ENCODE results near the gene ACIN1.

DNA sequence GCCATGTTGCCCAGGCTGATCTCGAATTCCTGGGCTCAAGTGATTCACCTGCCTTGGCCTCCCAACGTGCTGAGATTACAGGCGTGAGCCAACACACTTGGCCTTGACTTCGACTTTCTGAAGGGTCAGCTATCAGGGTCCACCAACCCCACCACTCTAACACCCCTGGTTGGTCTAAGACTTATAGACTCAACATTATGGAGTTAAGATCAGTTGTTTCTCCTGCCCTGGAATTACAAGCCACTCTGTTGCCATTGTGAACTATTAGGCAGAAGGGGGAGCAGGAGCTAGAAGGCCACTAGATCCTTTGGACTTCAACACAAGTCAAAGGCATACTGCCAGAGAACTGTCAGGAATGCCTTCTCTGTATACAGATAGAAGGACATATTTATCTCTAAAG lies 54.8 kb downstream of the ACIN1 start:
- TF ChIP-seq, protein P1, sequence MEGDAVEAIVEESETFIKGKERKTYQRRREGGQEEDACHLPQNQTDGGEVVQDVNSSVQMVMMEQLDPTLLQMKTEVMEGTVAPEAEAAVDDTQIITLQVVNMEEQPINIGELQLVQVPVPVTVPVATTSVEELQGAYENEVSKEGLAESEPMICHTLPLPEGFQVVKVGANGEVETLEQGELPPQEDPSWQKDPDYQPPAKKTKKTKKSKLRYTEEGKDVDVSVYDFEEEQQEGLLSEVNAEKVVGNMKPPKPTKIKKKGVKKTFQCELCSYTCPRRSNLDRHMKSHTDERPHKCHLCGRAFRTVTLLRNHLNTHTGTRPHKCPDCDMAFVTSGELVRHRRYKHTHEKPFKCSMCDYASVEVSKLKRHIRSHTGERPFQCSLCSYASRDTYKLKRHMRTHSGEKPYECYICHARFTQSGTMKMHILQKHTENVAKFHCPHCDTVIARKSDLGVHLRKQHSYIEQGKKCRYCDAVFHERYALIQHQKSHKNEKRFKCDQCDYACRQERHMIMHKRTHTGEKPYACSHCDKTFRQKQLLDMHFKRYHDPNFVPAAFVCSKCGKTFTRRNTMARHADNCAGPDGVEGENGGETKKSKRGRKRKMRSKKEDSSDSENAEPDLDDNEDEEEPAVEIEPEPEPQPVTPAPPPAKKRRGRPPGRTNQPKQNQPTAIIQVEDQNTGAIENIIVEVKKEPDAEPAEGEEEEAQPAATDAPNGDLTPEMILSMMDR (conservative IDR thresholded peaks at IDR 0.05; ENCODE audit: low read depth in 2 of 2): no peak
- TF ChIP-seq EZH2phosphoT487 (IDR thresholded peaks at IDR 0.05; ENCODE audit: unreplicated experiment) (no peak), EZH2 (IDR thresholded peaks at IDR 0.05; ENCODE audit: low read depth, unreplicated experiment) (no peak), POLR2AphosphoS5 (IDR thresholded peaks at IDR 0.05; ENCODE audit: low read depth) (no peak), ZNF331 (CRISPR knock-in tag; IDR thresholded peaks at IDR 0.05; ENCODE audit: low read depth) (no peak), CREB1 (CRISPR knock-in tag; IDR thresholded peaks at IDR 0.05; ENCODE audit: low read depth) (no peak), JUNB (IDR thresholded peaks at IDR 0.05; ENCODE audit: unreplicated experiment) (no peak), NANOG (IDR thresholded peaks at IDR 0.05; ENCODE audit: borderline replicate concordance) (no peak)
- TF ChIP-seq, protein P2, sequence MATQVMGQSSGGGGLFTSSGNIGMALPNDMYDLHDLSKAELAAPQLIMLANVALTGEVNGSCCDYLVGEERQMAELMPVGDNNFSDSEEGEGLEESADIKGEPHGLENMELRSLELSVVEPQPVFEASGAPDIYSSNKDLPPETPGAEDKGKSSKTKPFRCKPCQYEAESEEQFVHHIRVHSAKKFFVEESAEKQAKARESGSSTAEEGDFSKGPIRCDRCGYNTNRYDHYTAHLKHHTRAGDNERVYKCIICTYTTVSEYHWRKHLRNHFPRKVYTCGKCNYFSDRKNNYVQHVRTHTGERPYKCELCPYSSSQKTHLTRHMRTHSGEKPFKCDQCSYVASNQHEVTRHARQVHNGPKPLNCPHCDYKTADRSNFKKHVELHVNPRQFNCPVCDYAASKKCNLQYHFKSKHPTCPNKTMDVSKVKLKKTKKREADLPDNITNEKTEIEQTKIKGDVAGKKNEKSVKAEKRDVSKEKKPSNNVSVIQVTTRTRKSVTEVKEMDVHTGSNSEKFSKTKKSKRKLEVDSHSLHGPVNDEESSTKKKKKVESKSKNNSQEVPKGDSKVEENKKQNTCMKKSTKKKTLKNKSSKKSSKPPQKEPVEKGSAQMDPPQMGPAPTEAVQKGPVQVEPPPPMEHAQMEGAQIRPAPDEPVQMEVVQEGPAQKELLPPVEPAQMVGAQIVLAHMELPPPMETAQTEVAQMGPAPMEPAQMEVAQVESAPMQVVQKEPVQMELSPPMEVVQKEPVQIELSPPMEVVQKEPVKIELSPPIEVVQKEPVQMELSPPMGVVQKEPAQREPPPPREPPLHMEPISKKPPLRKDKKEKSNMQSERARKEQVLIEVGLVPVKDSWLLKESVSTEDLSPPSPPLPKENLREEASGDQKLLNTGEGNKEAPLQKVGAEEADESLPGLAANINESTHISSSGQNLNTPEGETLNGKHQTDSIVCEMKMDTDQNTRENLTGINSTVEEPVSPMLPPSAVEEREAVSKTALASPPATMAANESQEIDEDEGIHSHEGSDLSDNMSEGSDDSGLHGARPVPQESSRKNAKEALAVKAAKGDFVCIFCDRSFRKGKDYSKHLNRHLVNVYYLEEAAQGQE (IDR thresholded peaks at IDR 0.05; ENCODE audit: unreplicated experiment): no peak

Measured in GM23338 (cell line).